T47D (cell line): ENCODE measurements around the gene PMEL.
A peak's percentile ranks its signal among the peaks of the same experiment; 100 is the strongest.
"Not testable (repeated sequence)": the region's sequence is repeated elsewhere in the genome, so short reads cannot be mapped to it uniquely, and the experiment has no call there.

Experiments
- DNase-seq, 2 experiments: peaks; one replicate each; pipeline versions ENCODE4 v3.0.0 to v3.0.0-alpha.2; 2011 to 2012; ENCODE audit warnings: low read depth in 1 of 2, low spot score in 1 of 2
- JUND ChIP-seq: IDR thresholded peaks from 2 replicates; pipeline ENCODE4 v1.6.1; 2012; ENCODE audit warnings: low read depth
- in situ Hi-C: cut with HindIII; loops from 2 replicates; pipeline ENCODE4 v1.10.0; 2016; ENCODE audit warnings: low sequenced_read_pairs, low pct_unique_long_range_greater_than_20kb

PMEL gene

GRCh38 chr12:55965941-55966407, at the start of gene PMEL:
Gene PMEL (minus strand): TSS chr12:55966042. CDS start chr12:55966011, 31 bp downstream.
- peak in 1 of 2 experiments; percentile 47 for DNase-seq
- in situ Hi-C loops = no loop called here
- no peak for TF ChIP-seq JUND

GRCh38 chr12:56014205-56014604, 48.4 kb upstream of the PMEL start:
- TF ChIP-seq JUND = no peak
- DNase-seq = peak in 1 of 2 experiments; percentile 40
- in situ Hi-C loops = no loop called here

- DNase-seq = peak in 1 of 2 experiments; percentile 36
- no peak for TF ChIP-seq JUND
- in situ Hi-C loops = no loop called here
Observed at GRCh38 chr12:56013482-56013881, 47.6 kb upstream of the PMEL start.

- TF ChIP-seq JUND = no peak
- in situ Hi-C loops = no loop called here
- DNase-seq = no peak
Observed at GRCh38 chr12:56011509-56012090, 45.8 kb upstream of the PMEL start.

- in situ Hi-C loops = no loop called here
- DNase-seq = no peak
Observed at GRCh38 chr12:56010111-56010570, 44.3 kb upstream of the PMEL start.

GRCh38 chr12:56007564-56008559, 42.0 kb upstream of the PMEL start:
- TF ChIP-seq JUND = no peak
- DNase-seq = peak; percentile 82 to 83
- in situ Hi-C loops = no loop called here

More at GRCh38 chr12:56010111-56010570, 44.3 kb upstream of the PMEL start:
- no peak for TF ChIP-seq JUND

GRCh38 chr12:56004211-56004610, 38.4 kb upstream of the PMEL start:
- no peak for DNase-seq
- in situ Hi-C loops = no loop called here
- TF ChIP-seq JUND = no peak

- DNase-seq, in situ Hi-C loops: not testable (repeated sequence)
Observed at GRCh38 chr12:56003376-56003775, 37.5 kb upstream of the PMEL start.

- TF ChIP-seq JUND = no peak
- in situ Hi-C loops = no loop called here
- DNase-seq = no peak
Observed at GRCh38 chr12:56001487-56002100, 35.8 kb upstream of the PMEL start.

GRCh38 chr12:55999999-56000540, 34.2 kb upstream of the PMEL start:
- DNase-seq, in situ Hi-C loops: not testable (repeated sequence)

GRCh38 chr12:55999522-55999921, 33.7 kb upstream of the PMEL start:
- DNase-seq, in situ Hi-C loops: not testable (repeated sequence)

GRCh38 chr12:55997535-55997859, 31.7 kb upstream of the PMEL start:
- no peak for TF ChIP-seq JUND
- in situ Hi-C loops = no loop called here
- DNase-seq = peak in 1 of 2 experiments; percentile 46
